Measurements from ENCODE around the gene DGKH. TPM values are rescaled to one million over a fixed set of nuclear protein-coding genes. Genes with fewer than 3 reads are reported as not detected.
A peak's percentile ranks its signal among the peaks of the same experiment; 100 is the strongest.

Gene DGKH
- total and polyA plus RNA-seq, 2 of the 13 experiments (the other 11 are each of a cell fraction or from before 2014, with no cell fraction given): 0.01 to 0.13 TPM

DNA sequence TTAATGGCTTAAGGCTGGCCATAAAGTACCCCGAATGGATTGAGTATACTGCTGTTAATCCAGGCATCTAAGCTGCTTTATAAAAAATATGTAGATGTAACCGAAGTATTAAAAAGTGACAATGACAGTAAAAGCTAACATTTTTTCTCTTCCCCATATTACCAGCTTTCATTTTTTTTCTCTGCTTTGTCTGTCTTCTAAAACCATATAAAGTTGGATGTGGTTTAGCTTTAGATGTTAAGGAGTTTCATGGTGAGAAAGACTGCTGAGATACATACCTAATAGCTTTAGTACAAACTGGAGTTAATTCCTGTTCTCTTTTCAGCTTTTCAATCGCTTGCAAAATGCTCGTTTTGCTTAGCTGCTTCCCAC lies 224.3 kb downstream of the DGKH start:
- Histone ChIP-seq H3K27me3 (ENCODE audit: control insufficient read depth in 1 of 2, insufficient read depth in 2 of 2, low read length in 2 of 2) (no peaks in the 10 kb centered on the region), H2AFZ (ENCODE audit: low read length) (peak overlapping the region; percentile 51), H4K20me1 (ENCODE audit: insufficient read depth, low read length) (no peaks in the 10 kb centered on the region), H3K79me2 (ENCODE audit: insufficient read depth, low read length) (peaks cover 9% of the 10 kb centered on the region), H3K4me1 (ENCODE audit: insufficient read depth, low read length) (peaks cover 21% of the 10 kb centered on the region), H3K9me3 (ENCODE audit: low read length) (no peaks in the 10 kb centered on the region), H3K27ac (ENCODE audit: extremely low read length, insufficient read depth, low read length) (peak overlapping the region; percentile 78), H3K9ac (ENCODE audit: insufficient read depth, low read depth, low read length) (peak overlapping the region; percentile 82), H3K4me2 (ENCODE audit: low read depth, low read length) (peak overlapping the region; percentile 94), H3K4me3 (replicated peaks in 1 of 3; ENCODE audit: insufficient read depth in 1 of 3, low read depth in 2 of 3, low read length in 3 of 3) (peak overlapping the region; percentile 82 to 91 (median 82)), H3K36me3 (replicated peaks in 1 of 2; ENCODE audit: control insufficient read depth in 1 of 2, insufficient read depth in 2 of 2, low read length in 2 of 2) (no peaks in the 10 kb centered on the region)
- no peak for FAIRE-seq
- ATAC-seq: no peak
- TF ChIP-seq KDM6A (CRISPR knock-in tag; IDR thresholded peaks at IDR 0.05; ENCODE audit: low read depth) (no peak), NFYB (CRISPR knock-in tag; IDR thresholded peaks at IDR 0.05) (no peak)
- intact Hi-C loops (cut with micrococcal nuclease; ENCODE audit: unreplicated experiment) (no loop called here), in situ Hi-C loops (cut with HindIII; ENCODE audit: extremely low pct_ligation_motif_present, low pct_unique_long_range_greater_than_20kb) (no loop called here)
- BruUV-seq (replicated peaks): TSS peak; percentile 60
- WGBS (ENCODE audit: low lambda C conversion rate): 30% methylated on average over 4 of the region's 4 CpGs
- DNase-seq (ENCODE audit: low spot score): no peak
- POLR2A ChIA-PET: interaction anchor here (1.4 kb wide), 1 partner anchor 11 kb away, joined by 4 read pairs; no protein-coding TSS in a partner anchor
- CTCF ChIA-PET (ENCODE audit: low intra/inter-chr PET ratio, low total read pairs): no interaction called here

GRCh38 chr13:42274386-42275097 lies 226.1 kb downstream of the DGKH start:
- ChIA-PET POLR2A (no interaction called here), CTCF (ENCODE audit: low intra/inter-chr PET ratio, low total read pairs) (no interaction called here)
- Histone ChIP-seq H3K9ac (ENCODE audit: insufficient read depth, low read depth, low read length) (no peak overlapping the region), H3K4me3 (replicated peaks in 1 of 3; ENCODE audit: insufficient read depth in 1 of 3, low read depth in 2 of 3, low read length in 3 of 3) (no peak overlapping the region), H3K4me1 (ENCODE audit: insufficient read depth, low read length) (peaks cover 21% of the 10 kb centered on the region), H3K27me3 (ENCODE audit: control insufficient read depth in 1 of 2, insufficient read depth in 2 of 2, low read length in 2 of 2) (no peaks in the 10 kb centered on the region), H3K36me3 (replicated peaks in 1 of 2; ENCODE audit: control insufficient read depth in 1 of 2, insufficient read depth in 2 of 2, low read length in 2 of 2) (no peaks in the 10 kb centered on the region), H2AFZ (ENCODE audit: low read length) (no peak overlapping the region), H3K4me2 (ENCODE audit: low read depth, low read length) (no peak overlapping the region), H3K9me3 (ENCODE audit: low read length) (no peaks in the 10 kb centered on the region), H3K79me2 (ENCODE audit: insufficient read depth, low read length) (peaks cover 9% of the 10 kb centered on the region), H4K20me1 (ENCODE audit: insufficient read depth, low read length) (no peaks in the 10 kb centered on the region), H3K27ac (ENCODE audit: extremely low read length, insufficient read depth, low read length) (no peak overlapping the region)
- no peak for FAIRE-seq
- BruUV-seq (replicated peaks): no TSS peak
- in situ Hi-C loops (cut with HindIII; ENCODE audit: extremely low pct_ligation_motif_present, low pct_unique_long_range_greater_than_20kb) (no loop called here), intact Hi-C loops (cut with micrococcal nuclease; ENCODE audit: unreplicated experiment) (no loop called here)
- no peak for DNase-seq (ENCODE audit: low spot score)
- 97% methylated on average over 10 of the region's 10 CpGs for WGBS (ENCODE audit: low lambda C conversion rate)
- ATAC-seq: no peak
- TF ChIP-seq PHF21A (CRISPR knock-in tag; IDR thresholded peaks at IDR 0.05): no peak
- no peak for TF ChIP-seq MYPOP (CRISPR knock-in tag; IDR thresholded peaks at IDR 0.05)
- TF ChIP-seq, protein P1, sequence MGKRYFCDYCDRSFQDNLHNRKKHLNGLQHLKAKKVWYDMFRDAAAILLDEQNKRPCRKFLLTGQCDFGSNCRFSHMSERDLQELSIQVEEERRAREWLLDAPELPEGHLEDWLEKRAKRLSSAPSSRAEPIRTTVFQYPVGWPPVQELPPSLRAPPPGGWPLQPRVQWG (CRISPR knock-in tag; IDR thresholded peaks at IDR 0.05; ENCODE audit: borderline replicate concordance, low read depth): no peak
- TF ChIP-seq SSRP1 (CRISPR knock-in tag; IDR thresholded peaks at IDR 0.05): no peak
- no peak for TF ChIP-seq ETV6 (CRISPR knock-in tag; conservative IDR thresholded peaks at IDR 0.05)
- TF ChIP-seq ISL2 (CRISPR knock-in tag; IDR thresholded peaks at IDR 0.05): no peak
- TF ChIP-seq ZNF383 (CRISPR knock-in tag; IDR thresholded peaks at IDR 0.05; ENCODE audit: borderline replicate concordance): no peak
